Neural progenitor cell (in vitro differentiated cells): Measurements from ENCODE around the gene CLCF1. TPM values are rescaled to one million over a fixed set of nuclear protein-coding genes. Genes with fewer than 3 reads are reported as not detected.

Experiments used
- DNase-seq: peaks from one replicate; pipeline ENCODE4 v3.0.0-alpha.2; 2016; ENCODE audit warnings: low spot score
- H2AFZ ChIP-seq: fragments of 200-600 bp; sonication (generic); replicated peaks from 2 replicates; pipeline ENCODE4 v1.6.1; 2016; ENCODE audit warnings: antibody characterized with exemption
- H3F3A ChIP-seq: fragments of 200-600 bp; sonication (generic); 2 replicates; pipeline ENCODE4 v1.6.1; 2016; ENCODE audit warnings: antibody characterized with exemption, low read depth
- H3K27ac ChIP-seq: fragments of 200-600 bp; sonication (generic); 2 replicates; pipeline ENCODE4 v1.5.1; 2016; ENCODE audit warnings: mild to moderate bottlenecking
- H3K27me3 ChIP-seq: fragments of 200-600 bp; sonication (generic); 2 replicates; pipeline ENCODE4 v1.6.1; 2016; ENCODE audit warnings: mild to moderate bottlenecking, moderate library complexity
- H3K36me3 ChIP-seq: fragments of 200-600 bp; sonication (generic); 2 replicates; pipeline ENCODE4 v1.5.1; 2016
- H3K4me1 ChIP-seq: fragments of 200-600 bp; sonication (generic); 2 replicates; pipeline ENCODE4 v1.6.1; 2016; ENCODE audit warnings: mixed run types
- H3K4me2 ChIP-seq: fragments of 200-600 bp; sonication (generic); 2 replicates; pipeline ENCODE4 v1.6.1; 2016
- H3K4me3 ChIP-seq: fragments of 200-600 bp; sonication (generic); 2 replicates; pipeline ENCODE4 v1.5.1; 2016
- H3K79me2 ChIP-seq: fragments of 200-600 bp; sonication (generic); 2 replicates; pipeline ENCODE4 v1.6.1; 2016; ENCODE audit warnings: low read depth
- H3K9ac ChIP-seq: fragments of 200-600 bp; sonication (generic); 2 replicates; pipeline ENCODE4 v1.6.1; 2016
- H3K9me3 ChIP-seq: fragments of 200-600 bp; sonication (generic); 2 replicates; pipeline ENCODE4 v1.5.1; 2016; ENCODE audit warnings: low read depth
- H4K20me1 ChIP-seq: fragments of 200-600 bp; sonication (generic); 2 replicates; pipeline ENCODE4 v1.6.1; 2016; ENCODE audit warnings: low read depth
- H3K27ac Mint-ChIP-seq: 3 replicates; pipeline ENCODE4 v1.8.0; 2021; ENCODE audit warnings: mixed read lengths
- H3K27me3 Mint-ChIP-seq: 2 replicates; pipeline ENCODE4 v1.8.0; 2022; ENCODE audit warnings: low read depth, mild to moderate bottlenecking, inconsistent platforms, moderate library complexity, mixed read lengths; ENCODE audit not compliant: insufficient read depth
- H3K36me3 Mint-ChIP-seq: 3 replicates; pipeline ENCODE4 v1.8.0; 2021; ENCODE audit warnings: mixed read lengths
- H3K4me1 Mint-ChIP-seq: 3 replicates; pipeline ENCODE4 v1.8.0; 2021; ENCODE audit warnings: mixed read lengths
- H3K4me3 Mint-ChIP-seq: 3 replicates; pipeline ENCODE4 v1.8.0; 2021; ENCODE audit warnings: mild to moderate bottlenecking, moderate library complexity, mixed read lengths
- H3K9me3 Mint-ChIP-seq: 3 replicates; pipeline ENCODE4 v1.8.0; 2020; ENCODE audit warnings: mixed read lengths
- EZH2 ChIP-seq: fragments of 200-600 bp; sonication (generic); IDR thresholded peaks from 2 replicates; pipeline ENCODE4 v1.6.1; 2017; ENCODE audit warnings: antibody characterized with exemption, mild to moderate bottlenecking, moderate library complexity
- EZH2phosphoT487 ChIP-seq: fragments of 200-600 bp; sonication (generic); IDR thresholded peaks from 2 replicates; pipeline ENCODE4 v1.6.1; 2017; ENCODE audit warnings: antibody characterized with exemption
- total RNA-seq: library from RNA; depleted of rRNA; stranded (reverse); fragments of >200 nt; gene quantifications from 2 replicates; pipeline ENCODE4 v1.2.3, GENCODE V29; 2015; ENCODE audit warnings: low replicate concordance
- TF ChIP-seq, protein P1 (sequence below): fragments of 200-600 bp; sonication (generic); IDR thresholded peaks from 2 replicates; pipeline ENCODE4 v1.5.1; 2017; ENCODE audit warnings: antibody characterized with exemption, mild to moderate bottlenecking

The CLCF1 gene
- total RNA-seq, 1 donor from 2014 or later, result 2.0 TPM

- Histone ChIP-seq H3K4me2 (peak within 1 kb of the TSS; percentile 71), H3K79me2 (no peaks in the 10 kb centered on the region), H3K36me3 (no peaks in the 10 kb centered on the region), H3K4me3 (peak within 1 kb of the TSS; percentile 48), H3K27ac (no peak within 1 kb of the TSS), H3K27me3 (peaks cover 56% of the 10 kb centered on the region), H4K20me1 (no peaks in the 10 kb centered on the region), H3K9ac (no peak within 1 kb of the TSS), H2AFZ (peak within 1 kb of the TSS; percentile 48), H3K9me3 (no peaks in the 10 kb centered on the region), H3F3A (peaks cover 23% of the 10 kb centered on the region), H3K4me1 (peaks cover 20% of the 10 kb centered on the region)
- Mint-ChIP-seq H3K4me3 (peak within 1 kb of the TSS; percentile 67), H3K27ac (no peak within 1 kb of the TSS), H3K4me1 (peaks cover 23% of the 10 kb centered on the region), H3K36me3 (no peaks in the 10 kb centered on the region), H3K9me3 (no peaks in the 10 kb centered on the region), H3K27me3 (peaks cover 26% of the 10 kb centered on the region)
- no peak for TF ChIP-seq EZH2phosphoT487
- TF ChIP-seq, protein P1, sequence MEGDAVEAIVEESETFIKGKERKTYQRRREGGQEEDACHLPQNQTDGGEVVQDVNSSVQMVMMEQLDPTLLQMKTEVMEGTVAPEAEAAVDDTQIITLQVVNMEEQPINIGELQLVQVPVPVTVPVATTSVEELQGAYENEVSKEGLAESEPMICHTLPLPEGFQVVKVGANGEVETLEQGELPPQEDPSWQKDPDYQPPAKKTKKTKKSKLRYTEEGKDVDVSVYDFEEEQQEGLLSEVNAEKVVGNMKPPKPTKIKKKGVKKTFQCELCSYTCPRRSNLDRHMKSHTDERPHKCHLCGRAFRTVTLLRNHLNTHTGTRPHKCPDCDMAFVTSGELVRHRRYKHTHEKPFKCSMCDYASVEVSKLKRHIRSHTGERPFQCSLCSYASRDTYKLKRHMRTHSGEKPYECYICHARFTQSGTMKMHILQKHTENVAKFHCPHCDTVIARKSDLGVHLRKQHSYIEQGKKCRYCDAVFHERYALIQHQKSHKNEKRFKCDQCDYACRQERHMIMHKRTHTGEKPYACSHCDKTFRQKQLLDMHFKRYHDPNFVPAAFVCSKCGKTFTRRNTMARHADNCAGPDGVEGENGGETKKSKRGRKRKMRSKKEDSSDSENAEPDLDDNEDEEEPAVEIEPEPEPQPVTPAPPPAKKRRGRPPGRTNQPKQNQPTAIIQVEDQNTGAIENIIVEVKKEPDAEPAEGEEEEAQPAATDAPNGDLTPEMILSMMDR, result no peak
- TF ChIP-seq EZH2, result no peak
- DNase-seq, result peak; percentile 38
Measured at GRCh38 chr11:67415501-67416304, 42.3 kb upstream of the CLCF1 start, which contains the start of gene CARNS1. Gene CARNS1 (plus strand): TSS chr11:67415678. CDS start chr11:67416200, 522 bp downstream.

DNA sequence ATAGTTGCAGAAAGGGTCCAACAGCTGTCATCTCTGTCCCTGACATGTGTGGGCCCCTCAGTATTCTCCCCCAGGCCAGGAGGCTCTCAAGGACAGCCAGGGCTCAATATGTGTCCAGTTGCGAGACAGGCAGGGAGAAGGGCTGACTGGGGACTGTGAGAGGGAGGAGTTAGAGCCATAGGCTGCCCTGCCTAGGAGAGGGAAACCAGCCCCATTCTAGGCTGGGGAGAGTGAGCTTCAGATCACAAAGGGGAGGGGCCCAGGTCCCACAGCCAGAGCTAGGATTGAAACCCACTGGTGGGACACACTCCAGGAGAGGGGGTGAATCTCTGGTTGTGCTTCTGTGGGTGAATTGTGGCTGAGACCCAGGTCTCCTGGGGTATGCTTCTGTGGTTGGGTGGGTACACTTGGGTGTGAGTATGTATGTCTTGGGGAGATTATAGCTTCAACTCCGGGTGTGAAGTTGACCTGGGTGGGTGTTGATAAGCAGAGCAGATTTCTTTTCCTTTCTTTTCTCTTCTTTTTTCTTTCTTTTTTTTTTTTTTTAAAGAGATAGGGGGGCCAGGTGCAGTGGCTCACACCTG, 40.0 kb upstream of the CLCF1 start:
- peaks cover 22% of the 10 kb centered on the region for H3K4me1 ChIP-seq

DNA sequence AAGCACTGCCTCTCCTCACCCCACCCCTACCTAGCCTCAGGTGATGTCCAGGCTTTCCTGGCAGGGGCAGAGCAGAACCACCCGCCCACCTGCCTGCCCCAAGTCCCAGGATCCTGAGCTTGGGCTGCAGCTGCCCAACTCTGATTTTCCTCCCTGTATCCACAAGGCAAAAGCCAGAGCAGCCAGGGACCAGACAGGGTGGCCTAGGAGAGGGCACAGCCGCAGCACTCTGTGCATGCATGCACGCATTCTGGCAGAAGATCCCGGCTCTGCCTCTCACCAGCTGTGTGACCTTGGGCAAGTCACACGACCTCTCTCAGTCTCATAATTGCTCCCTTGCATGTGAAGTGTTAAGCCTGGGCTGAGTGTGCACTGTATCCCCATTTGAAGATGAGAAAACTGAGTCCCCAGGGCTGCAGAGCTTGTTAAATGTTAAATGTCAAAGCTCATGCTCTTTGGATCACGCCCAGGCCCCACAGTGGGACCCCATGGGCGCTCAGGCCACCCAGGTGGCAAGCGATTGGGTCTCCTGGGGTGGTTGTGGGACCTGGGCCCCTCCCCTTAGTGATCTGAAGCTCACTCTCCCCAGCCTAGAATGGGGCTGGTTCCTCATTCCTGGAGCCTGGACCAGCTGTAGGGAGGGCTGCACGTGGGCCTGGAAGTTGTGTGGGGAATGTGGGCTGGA, 39.2 kb upstream of the CLCF1 start:
- no peaks in the 10 kb centered on the region for H3K79me2 ChIP-seq
- H3K36me3 ChIP-seq, result no peaks in the 10 kb centered on the region
- Mint-ChIP-seq H3K27me3 (peaks cover 26% of the 10 kb centered on the region), H3K36me3 (no peaks in the 10 kb centered on the region), H3K4me1 (peaks cover 23% of the 10 kb centered on the region), H3K9me3 (no peaks in the 10 kb centered on the region), H3K4me3 (peak overlapping the region; percentile 33), H3K27ac (no peak overlapping the region)
- no peak overlapping the region for H2AFZ ChIP-seq
- peaks cover 28% of the 10 kb centered on the region for H3K27me3 ChIP-seq
- peaks cover 22% of the 10 kb centered on the region for H3F3A ChIP-seq
- H3K4me1 ChIP-seq, result peaks cover 22% of the 10 kb centered on the region
- no peak overlapping the region for H3K4me2 ChIP-seq
- H3K9ac ChIP-seq, result no peak overlapping the region
- H3K9me3 ChIP-seq, result no peaks in the 10 kb centered on the region
- no peak overlapping the region for H3K4me3 ChIP-seq
- TF ChIP-seq, protein P1, result no peak
- TF ChIP-seq EZH2 (no peak), EZH2phosphoT487 (no peak)
- DNase-seq, result no peak
- no peak overlapping the region for H3K27ac ChIP-seq
- H4K20me1 ChIP-seq, result no peaks in the 10 kb centered on the region

More for the DNA sequence above, 40.0 kb upstream of the CLCF1 start:
- no peaks in the 10 kb centered on the region for H4K20me1 ChIP-seq
- H2AFZ ChIP-seq, result no peak overlapping the region
- no peak for DNase-seq
- Mint-ChIP-seq H3K27ac (no peak overlapping the region), H3K9me3 (no peaks in the 10 kb centered on the region), H3K27me3 (peaks cover 30% of the 10 kb centered on the region), H3K36me3 (no peaks in the 10 kb centered on the region), H3K4me1 (peaks cover 23% of the 10 kb centered on the region), H3K4me3 (peak overlapping the region; percentile 2)
- no peak overlapping the region for H3K27ac ChIP-seq
- H3K4me2 ChIP-seq, result no peak overlapping the region
- H3F3A ChIP-seq, result peaks cover 22% of the 10 kb centered on the region
- TF ChIP-seq, protein P1, result no peak
- no peak for TF ChIP-seq EZH2phosphoT487
- TF ChIP-seq EZH2, result no peak
- no peaks in the 10 kb centered on the region for H3K36me3 ChIP-seq
- peaks cover 35% of the 10 kb centered on the region for H3K27me3 ChIP-seq
- no peak overlapping the region for H3K4me3 ChIP-seq
- no peaks in the 10 kb centered on the region for H3K9me3 ChIP-seq
- H3K79me2 ChIP-seq, result no peaks in the 10 kb centered on the region
- H3K9ac ChIP-seq, result no peak overlapping the region
